Ammon's horn (tissue), 1 donor: ENCODE measurements around the gene PTOV1.

Source experiments
- DNase-seq: peaks from one replicate; pipeline ENCODE4 v3.0.0-alpha.2; 2016; ENCODE audit warnings: low spot score

Gene PTOV1

DNA sequence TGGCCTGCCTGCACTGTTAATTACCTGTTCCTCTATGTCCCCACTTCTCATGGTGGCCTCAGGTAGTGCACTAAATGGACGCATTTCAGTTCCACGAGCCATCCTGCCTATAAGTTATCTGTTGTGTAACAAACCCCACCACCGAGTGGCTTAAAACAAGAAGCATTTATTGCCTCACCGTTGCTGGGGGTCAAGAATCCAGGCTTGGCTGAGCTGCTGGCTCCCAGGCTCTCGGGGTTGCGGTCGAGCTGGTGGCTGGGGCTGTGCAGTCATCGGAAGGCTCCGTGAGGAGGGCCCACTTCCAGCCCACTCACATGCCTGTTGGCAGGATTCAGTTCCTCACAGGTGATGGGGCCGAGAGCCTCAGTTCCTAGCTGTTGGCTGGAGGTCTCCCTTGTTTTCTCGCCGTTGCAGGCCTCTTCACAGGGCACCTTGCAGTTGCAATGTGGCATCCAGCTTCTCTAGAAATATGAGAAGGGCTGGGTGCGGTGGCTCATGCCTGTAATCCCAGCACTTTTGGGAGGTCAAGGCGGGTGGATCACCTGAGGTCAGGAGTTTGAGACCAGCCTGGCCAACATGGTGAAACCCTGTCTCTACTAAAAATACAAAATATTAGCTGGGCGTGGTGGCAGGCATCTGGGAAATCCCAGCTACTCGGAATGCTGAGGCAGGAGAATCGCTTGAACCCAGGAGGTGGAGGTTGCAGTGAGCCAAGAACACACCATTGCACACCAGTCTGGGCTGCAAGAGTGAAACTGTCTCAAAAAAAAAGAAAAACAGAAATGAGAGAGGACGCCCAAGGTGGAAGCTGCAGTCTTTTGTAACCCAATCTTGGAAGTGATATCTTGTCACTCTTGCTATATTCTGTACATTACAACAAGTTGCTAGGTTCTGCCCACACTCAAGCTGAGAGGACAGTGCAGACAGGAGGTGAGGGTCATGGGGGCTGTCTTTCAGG lies 6.5 kb upstream of the PTOV1 start:
- DNase-seq: no peak

DNA sequence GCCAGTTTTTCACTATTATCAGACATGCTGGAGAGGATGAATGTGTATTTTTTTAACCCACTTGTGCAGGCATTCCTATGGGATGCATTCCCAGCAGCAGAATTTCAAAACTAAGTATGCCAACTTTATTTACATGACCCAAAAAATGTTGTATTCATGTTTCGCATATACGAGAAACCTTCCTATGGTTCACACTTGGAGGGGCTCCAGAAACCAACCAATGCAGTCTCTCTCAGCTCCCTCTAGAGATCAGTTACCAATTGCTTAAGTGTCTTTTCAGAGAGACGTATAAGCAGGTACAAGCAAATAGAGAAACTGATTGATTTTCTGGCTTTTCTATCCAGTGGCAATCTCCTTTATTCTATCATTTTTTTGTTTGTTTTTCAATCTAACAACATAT lies 5.5 kb upstream of the PTOV1 start:
- DNase-seq: no peak

GRCh38 chr19:49846408-49846807 lies 4.6 kb upstream of the PTOV1 start:
- no peak for DNase-seq

DNA sequence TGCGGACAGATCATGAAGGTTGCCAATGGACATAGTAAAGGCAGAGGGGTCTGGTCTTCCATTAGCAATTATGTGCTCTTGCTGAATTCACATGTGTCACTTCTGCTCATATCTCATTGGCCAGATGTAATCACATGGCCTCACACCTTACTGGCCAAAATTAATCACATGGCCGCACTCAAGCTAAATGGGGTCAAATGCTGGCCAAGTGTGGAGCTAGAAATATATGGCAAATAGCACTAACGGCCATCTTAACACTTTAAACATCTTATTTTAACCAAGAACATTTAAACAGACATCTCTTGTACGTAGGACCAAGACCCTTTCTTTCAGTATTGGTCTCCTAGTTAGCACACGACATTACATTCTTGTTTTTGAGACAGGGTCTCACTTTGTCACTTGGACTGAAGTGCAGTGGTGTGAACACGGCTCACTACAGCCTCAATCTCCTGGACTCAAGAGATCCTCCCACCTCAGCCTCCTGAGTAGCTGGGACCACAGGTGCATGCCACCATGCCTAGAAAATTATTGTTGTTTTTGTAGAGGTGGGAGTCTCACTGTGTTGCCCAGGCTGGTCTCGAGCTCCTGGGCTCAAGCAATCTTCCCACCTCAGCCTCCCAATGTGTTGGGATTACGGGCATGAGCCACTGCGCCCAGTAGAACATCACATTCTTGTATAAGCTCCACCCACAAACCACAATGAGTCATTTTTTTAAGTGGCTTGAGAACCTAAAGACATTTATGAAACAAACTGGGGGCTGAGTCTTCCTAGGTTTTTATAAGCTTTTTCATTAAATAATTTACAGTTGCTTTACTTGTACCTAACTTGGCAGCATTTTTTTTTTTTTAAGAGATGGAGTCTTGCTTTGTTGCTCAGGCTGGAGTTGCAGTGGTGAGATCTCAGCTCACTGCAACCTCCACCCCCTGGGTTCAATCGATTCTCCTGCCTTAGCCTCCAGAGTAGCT lies 2.9 kb upstream of the PTOV1 start:
- DNase-seq: no peak

GRCh38 chr19:49848938-49849337 lies 2.0 kb upstream of the PTOV1 start:
- DNase-seq: no peak

DNA sequence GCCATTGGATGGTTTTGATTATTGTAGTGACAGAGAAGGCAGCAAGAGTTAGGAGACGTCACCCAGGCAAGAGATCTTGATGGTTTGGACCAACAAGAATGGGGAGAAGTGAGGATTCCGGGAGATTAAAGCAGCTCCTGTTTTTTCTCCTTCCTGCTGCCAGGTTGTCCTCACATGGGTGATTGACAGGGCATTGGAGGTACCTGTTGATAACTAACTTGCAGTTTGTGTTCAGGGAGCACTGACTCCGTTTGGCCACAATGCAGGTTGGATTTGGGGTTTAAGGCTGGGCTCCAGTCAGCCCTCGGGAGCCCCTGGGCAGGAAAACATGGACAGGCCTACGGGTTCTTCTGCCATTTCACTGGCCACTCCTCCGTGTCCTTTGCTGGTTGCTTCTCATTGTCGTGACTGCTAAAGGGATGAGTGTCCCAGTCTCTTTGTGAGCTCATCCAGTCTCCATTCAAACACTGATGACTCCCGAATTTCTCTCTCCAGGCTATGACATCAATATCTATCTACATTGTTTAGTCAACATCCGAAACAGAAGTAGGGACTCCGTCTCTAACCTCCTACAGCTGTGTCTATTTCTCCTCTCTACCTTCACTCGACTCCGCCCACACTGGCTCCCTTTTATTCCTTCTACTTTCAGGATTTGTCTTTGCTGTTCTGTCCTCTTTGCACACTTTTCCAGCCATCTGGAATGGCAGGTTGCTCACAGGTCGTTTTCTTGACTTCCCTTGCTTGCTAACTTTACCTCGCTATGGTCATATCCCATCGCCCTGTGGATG lies 1.3 kb upstream of the PTOV1 start:
- no peak for DNase-seq

DNA sequence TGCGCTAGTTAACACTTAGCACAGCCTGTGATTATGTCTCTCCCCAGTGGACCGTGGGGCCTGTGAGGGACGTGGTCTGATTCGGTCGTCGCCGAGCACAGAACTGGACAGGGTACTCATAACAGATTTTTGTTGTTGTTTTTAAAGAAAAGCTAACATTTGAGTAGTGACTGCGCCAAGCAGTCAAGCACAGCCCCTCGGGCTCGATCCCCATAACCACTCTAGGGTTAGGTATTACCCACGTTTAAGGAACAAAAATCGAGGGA lies 805 bp upstream of the PTOV1 start:
- no peak for DNase-seq

- DNase-seq: no peak
These were observed 699 bp downstream of the PTOV1 start for GRCh38 chr19:49851456-49852259.

DNA sequence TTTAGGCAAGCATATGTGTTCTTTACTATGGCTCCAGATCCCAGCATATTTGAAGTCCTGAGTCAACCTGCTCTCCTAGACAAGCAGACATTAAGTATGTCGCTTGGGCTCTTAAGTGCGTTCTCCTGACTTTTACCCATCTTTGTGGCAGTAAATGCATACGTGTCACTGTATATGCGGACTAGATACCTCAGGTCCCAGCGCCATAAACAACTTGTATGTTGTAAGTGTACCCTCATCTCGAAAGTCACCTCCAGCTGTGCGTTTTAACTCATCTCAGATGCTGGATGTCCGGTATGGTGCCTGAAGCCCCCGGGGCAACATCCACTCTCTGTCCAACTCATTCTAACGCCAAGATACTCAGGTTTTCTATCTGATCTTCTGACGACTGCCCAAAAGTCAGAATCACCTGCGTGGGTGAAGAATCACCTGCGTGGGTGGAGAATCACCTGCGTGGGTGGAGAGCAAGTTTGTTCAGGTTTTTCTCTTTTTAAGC lies 1.7 kb downstream of the PTOV1 start:
- DNase-seq: no peak

DNA sequence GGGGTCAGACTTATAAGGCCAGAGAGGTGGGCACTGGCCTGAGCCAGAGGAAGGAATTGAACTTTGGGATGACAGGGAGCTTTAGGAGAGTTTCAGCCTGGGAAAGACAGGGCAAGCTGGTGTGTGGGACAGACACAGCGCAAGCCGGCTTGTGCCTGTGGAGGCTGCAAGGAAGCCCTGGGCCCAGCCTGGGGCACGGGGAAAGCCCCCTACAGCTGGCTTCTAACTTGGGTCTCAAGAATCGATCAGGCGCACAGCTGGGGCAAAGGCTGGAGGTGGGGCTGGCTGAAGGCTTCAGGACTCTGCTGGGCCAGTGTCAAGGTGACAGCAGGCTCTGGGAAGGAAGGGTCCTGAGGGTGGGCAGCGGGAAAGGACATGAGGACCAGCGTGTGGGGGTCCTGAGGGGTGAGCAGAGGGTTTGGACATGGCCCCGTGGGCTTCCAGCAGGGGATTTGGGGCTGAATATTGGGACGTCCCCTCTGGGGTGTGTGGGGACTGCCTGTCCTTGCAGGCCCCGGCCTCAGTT lies 3.0 kb downstream of the PTOV1 start:
- DNase-seq: no peak

- DNase-seq: no peak
These were observed 3.7 kb downstream of the PTOV1 start for GRCh38 chr19:49854378-49855263.

DNA sequence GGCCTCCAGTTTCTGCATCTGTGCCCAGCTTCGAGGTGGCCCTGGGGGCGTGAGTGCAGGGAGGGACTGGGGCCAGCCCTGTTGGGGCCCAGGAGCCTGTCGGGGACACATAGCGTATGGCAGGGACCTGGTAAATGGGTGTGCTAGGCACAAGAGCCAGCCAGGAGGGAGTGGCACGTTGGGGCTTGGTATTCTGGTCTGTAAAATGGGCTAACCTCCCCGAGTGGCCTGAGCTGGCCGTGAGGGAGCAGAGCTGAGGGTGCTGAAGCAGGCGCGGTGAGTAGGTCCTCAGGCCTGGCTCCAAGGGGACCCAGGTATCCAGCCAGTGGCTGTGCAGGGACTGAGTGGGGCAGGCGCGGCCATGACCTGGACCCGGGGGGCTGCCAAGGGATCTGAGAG lies 4.3 kb downstream of the PTOV1 start:
- DNase-seq: no peak

- no peak for DNase-seq
These were observed 5.0 kb downstream of the PTOV1 start for GRCh38 chr19:49855676-49856573.

- no peak for DNase-seq
These were observed 5.6 kb downstream of the PTOV1 start for GRCh38 chr19:49856574-49857021.

GRCh38 chr19:49857061-49857837 lies 6.3 kb downstream of the PTOV1 start:
- no peak for DNase-seq

- DNase-seq: no peak
These were observed 6.8 kb downstream of the PTOV1 start for GRCh38 chr19:49857838-49858087.

GRCh38 chr19:49858088-49858985 lies 7.4 kb downstream of the PTOV1 start:
- peak; percentile 63 for DNase-seq
